Activated T-helper 1 cell treated with Interleukin-2 at 50 U/mL for 16 hours (primary cell): ENCODE results near the gene AIFM3.
"Not testable (repeated sequence)": the region's sequence is repeated elsewhere in the genome, so short reads cannot be mapped to it uniquely, and the experiment has no call there.

Experiments used
- DNase-seq: peaks from one replicate; pipeline ENCODE4 v3.0.0-alpha.2; 2020; ENCODE audit warnings: low read depth

AIFM3 gene

DNA sequence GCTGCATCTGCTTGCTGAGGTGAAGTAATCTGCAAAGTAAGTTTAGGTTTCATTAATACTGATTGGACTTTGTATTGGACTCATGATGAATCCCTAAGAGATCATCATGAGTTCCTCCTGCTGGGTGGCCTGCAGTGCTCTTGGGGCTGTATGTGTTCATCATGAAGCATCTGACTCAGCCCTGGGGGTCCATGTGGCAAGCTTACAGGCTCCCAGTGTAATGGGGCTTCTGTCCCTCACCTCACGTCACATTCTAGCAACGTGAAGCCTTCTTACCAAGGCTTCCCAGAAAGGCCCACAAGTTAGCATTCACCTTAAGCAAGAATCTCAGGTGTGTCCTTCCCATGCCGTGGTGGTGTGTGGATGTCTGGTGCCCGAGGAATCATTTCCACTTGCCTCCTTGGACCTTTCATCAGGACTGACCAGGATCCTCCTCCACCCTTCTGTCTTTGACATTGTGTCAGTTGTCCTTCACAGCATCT, 26.1 kb upstream of the AIFM3 start:
- no peak for DNase-seq

- not testable (repeated sequence) for DNase-seq
Measured at GRCh38 chr22:20942203-20942902, 24.7 kb upstream of the AIFM3 start.

DNA sequence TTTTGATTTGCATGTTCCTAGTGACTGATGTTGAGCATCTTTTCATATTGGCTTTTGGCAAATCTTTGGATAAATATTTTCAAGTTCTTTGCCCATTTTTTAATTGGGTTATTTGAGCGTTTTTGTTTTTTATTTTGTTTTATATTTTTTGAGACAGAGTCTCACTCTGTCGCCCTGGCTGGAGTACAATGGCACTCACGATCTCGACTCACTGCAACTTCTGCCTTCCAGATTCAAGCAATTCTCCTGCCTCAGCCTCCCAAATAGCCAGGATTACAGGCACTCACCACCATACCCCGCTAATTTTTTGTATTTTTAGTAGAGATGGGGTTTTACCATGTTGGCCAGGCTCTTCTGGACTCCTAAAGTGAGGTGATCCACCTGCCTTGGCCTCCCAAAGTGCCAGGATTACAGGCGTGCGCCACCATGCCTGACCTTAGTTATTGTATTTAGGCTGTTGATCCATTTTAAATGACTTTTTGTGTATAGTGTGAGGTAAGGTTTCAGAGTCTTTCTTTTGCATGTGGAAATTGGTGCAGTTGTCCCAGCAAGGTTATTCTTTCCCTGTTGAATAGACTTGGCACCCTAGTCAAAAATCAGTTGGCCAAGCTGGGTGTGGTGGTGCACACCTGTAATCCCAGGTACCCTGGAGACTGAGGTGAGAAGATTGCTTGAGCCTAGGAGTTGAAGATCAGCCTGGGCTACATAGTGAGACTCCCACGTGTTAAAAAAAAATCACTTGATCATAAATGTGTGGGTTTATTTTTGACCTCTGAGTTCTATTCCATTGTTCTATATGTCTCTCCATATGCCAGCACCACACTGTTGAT, 23.7 kb upstream of the AIFM3 start:
- no peak for DNase-seq

DNA sequence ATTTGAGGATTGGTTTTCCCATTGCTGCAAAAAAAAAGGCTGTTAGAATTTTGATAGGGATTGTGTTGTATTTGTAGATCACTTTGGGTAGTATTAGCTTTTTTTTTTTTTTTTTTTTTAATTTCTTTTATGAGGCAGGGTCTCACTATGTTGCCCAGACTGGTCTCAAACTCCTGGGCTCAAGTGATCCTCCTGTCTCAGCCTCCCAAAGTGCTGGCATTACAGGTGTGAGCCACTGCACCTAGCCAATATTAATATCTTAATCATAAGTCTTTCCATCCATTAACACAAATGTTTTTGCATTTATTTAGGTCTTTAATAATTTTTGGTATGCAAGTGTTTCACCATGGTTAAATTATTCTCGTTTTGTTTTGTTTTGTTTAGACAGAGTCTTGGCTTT, 23.0 kb upstream of the AIFM3 start:
- DNase-seq: no peak

GRCh38 chr22:20945578-20945934, 21.5 kb upstream of the AIFM3 start:
- no peak for DNase-seq

- DNase-seq: no peak
Measured at GRCh38 chr22:20946080-20946986, 20.7 kb upstream of the AIFM3 start.

GRCh38 chr22:20946991-20947390, 20.1 kb upstream of the AIFM3 start:
- DNase-seq: no peak

GRCh38 chr22:20948450-20948849, 18.6 kb upstream of the AIFM3 start:
- DNase-seq: no peak

- DNase-seq: no peak
Measured at GRCh38 chr22:20948989-20949388, 18.1 kb upstream of the AIFM3 start.

- DNase-seq: no peak
Measured at GRCh38 chr22:20949698-20950183, 17.3 kb upstream of the AIFM3 start.

DNA sequence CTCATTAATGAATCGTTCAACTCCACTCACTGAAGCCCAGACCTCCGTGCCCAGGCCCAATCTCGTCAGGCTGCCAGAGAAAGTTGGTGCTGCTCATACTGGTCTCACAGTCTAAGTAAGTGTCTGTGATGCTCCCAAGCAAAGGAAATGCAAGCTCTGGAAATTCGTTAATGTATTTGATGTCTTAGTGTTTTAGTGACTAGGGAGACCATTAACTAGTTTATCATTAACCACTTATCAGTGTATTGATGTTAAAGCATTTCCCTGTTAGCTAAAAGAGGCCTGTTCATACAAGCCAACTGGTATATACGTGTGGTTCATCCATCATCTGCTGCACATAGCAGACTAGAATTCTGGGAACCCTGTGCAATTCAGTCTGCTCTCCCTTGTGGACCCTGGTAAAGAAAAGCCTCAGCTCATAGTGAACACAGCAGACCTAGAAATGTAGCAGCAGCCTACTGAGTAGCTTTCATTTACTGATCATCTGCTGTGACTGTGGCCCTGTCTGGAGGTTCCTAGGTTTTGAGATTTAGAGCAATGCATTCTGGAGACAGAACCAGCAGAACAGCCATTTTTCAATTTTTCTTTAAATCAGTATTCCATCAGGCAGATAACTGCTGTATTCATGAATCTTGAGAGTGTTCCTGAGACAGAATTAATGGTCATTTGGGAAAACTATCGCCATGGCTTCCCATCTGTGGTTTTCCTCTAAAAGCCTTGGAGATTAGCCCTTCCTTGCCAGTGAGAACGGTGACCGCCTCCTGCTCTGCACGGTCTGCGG, 15.7 kb upstream of the AIFM3 start:
- no peak for DNase-seq

- DNase-seq: no peak
Measured at GRCh38 chr22:20951932-20952380, 15.1 kb upstream of the AIFM3 start.

- no peak for DNase-seq
Measured at GRCh38 chr22:20952544-20953341, 14.3 kb upstream of the AIFM3 start.

DNA sequence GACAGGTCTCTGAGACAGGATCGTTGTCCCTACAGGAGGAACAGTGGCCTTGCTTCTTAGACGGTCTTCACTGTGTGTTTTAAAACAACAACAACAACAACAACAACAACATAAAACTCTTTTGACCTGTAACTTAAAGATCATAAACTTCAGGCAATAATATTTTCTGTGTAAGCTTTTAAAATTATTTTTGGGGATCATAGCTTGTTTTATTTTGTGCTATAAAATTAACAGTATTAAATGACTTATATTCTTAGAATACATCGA, 13.8 kb upstream of the AIFM3 start:
- DNase-seq: no peak

GRCh38 chr22:20953668-20954500, 13.2 kb upstream of the AIFM3 start:
- DNase-seq: no peak

DNA sequence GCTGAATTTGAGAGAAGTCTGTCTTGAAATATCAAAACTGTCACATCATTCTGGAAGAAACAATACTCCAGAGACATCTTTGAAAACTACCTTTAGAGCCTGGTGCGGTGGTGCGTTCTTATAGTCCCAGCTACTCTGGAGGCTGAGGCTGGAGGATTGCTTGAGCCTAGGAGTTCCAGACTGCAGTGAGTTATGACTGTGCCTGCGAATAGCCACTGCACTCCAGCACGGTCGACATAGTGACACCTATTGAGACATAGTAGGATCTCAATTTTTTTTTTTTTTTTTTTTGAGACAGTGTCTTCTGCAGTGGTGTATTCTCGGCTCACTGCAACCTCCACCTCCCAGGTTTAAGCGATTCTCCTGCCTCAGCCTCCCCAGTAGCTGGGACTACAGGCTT, 11.5 kb upstream of the AIFM3 start:
- DNase-seq: no peak

GRCh38 chr22:20956258-20957101, 10.6 kb upstream of the AIFM3 start:
- no peak for DNase-seq

DNA sequence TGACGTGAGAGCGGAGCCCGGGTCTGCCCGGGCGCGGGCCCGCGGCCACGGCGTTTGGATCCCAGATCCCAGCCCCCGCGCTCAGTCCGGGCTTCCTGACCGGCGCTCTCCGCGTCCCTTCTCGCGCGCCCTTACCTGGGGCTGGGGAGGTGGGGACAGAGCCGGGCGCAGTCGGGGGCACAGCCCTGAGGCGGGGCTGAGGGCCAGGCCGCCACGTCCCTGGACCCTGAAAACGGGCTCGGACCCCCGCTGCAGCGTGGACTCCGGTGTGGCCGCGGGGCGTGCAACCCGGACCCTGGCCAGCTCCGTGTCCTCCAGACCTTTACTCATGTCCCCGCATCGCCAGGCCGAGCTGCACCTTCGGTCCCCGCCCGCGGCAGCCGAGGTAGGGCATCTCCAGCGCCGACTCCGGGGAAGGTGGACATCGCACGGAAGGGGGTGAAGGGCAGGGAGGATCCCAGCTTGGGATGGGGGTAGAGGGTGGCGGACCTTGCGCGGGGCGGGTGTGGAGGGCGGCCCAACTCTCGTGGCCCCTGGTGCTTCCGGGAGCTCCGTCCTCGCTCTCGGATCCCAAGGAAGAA, 9.9 kb upstream of the AIFM3 start:
- no peak for DNase-seq
